ENCODE results near the gene GTSE1. TPM values are rescaled to one million over a fixed set of nuclear protein-coding genes. Genes with fewer than 3 reads are reported as not detected.

The GTSE1 gene
- total RNA-seq, 1 experiment from 2014 or later = 42.6 TPM

DNA sequence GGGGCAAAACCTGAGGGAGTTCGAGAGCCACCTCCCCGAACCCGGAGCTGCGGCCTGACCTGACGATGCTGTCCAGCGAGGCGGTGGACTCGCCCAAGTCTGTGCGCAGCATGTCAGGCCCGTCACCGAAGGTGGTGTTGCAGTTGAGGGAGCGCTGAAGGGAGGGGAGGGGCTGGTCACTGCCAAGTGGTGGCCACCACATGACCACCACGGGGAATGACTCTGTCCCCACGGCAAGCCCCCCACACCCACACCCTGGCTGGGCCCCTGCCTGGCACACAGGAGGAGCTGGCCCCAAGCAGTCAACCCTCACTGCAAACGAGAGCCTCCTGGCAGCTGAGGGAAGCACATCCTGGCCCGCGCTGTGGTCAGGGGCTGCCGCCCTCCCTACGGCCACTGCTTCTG lies 69.7 kb downstream of the GTSE1 start:
- Mint-ChIP-seq H3K9me3 (no peaks in the 10 kb centered on the region), H3K27ac (no peak overlapping the region), H3K27me3 (ENCODE audit: low read depth) (no peaks in the 10 kb centered on the region; the same call in 1 of the 2 replicates), H3K36me3 (ENCODE audit: insufficient read depth in 1 of 3, low read depth in 3 of 3) (peaks cover 3 to 16% (median 13%) of the 10 kb centered on the region in 3 experiments; a peak in 4 of 7 replicates), H3K4me3 (no peak overlapping the region), H3K4me1 (peaks cover 12% of the 10 kb centered on the region in 2 experiments)
- DNase-seq = no peak
- H3K79me2 ChIP-seq (ENCODE audit: insufficient read depth, low read length) = no peaks in the 10 kb centered on the region
- H2BK12ac ChIP-seq (ENCODE audit: insufficient read length, low read depth, low read length) = no peak overlapping the region
- no peak overlapping the region for H3K23ac ChIP-seq (ENCODE audit: insufficient read length, low read depth, low read length)
- no peaks in the 10 kb centered on the region for H3K79me1 ChIP-seq (ENCODE audit: insufficient read depth, low read depth, low read length, poor library complexity, severe bottlenecking)
- no peak overlapping the region for H2BK120ac ChIP-seq (ENCODE audit: low read depth, low read length, poor library complexity, severe bottlenecking)
- H4K8ac ChIP-seq (replicated peaks; ENCODE audit: insufficient read length, low read depth, low read length) = no peak overlapping the region
- H3K4ac ChIP-seq (ENCODE audit: low read depth, low read length) = no peak overlapping the region
- TF ChIP-seq, protein P1, sequence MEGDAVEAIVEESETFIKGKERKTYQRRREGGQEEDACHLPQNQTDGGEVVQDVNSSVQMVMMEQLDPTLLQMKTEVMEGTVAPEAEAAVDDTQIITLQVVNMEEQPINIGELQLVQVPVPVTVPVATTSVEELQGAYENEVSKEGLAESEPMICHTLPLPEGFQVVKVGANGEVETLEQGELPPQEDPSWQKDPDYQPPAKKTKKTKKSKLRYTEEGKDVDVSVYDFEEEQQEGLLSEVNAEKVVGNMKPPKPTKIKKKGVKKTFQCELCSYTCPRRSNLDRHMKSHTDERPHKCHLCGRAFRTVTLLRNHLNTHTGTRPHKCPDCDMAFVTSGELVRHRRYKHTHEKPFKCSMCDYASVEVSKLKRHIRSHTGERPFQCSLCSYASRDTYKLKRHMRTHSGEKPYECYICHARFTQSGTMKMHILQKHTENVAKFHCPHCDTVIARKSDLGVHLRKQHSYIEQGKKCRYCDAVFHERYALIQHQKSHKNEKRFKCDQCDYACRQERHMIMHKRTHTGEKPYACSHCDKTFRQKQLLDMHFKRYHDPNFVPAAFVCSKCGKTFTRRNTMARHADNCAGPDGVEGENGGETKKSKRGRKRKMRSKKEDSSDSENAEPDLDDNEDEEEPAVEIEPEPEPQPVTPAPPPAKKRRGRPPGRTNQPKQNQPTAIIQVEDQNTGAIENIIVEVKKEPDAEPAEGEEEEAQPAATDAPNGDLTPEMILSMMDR (conservative IDR thresholded peaks at IDR 0.05) = no peak
- no peaks in the 10 kb centered on the region; the same call in 1 of the 2 replicates for H3K4me1 ChIP-seq (ENCODE audit: insufficient read depth, low read length)
- no peaks in the 10 kb centered on the region for H3K9me3 ChIP-seq (ENCODE audit: control insufficient read depth, low read depth, low read length)
- no peak overlapping the region for H2AFZ ChIP-seq (ENCODE audit: low read length)
- no peak overlapping the region for H2BK5ac ChIP-seq (ENCODE audit: insufficient read length, low read length)
- no peak overlapping the region for H2BK15ac ChIP-seq (ENCODE audit: low read depth, low read length)
- H3K27me3 ChIP-seq (ENCODE audit: insufficient read depth, low read length) = no peaks in the 10 kb centered on the region
- H3K4me2 ChIP-seq (ENCODE audit: insufficient read depth, insufficient read length, low read length) = no peak overlapping the region
- H2AK5ac ChIP-seq (ENCODE audit: insufficient read length, low read length) = no peak overlapping the region
- H4K5ac ChIP-seq (ENCODE audit: insufficient read length, low read depth, low read length) = no peak overlapping the region
- H3K23me2 ChIP-seq (ENCODE audit: insufficient read length, low read depth, low read length, poor library complexity, severe bottlenecking) = no peaks in the 10 kb centered on the region
- no peak overlapping the region for H4K91ac ChIP-seq (ENCODE audit: insufficient read length, low read depth, low read length)
- no peak overlapping the region for H3T11ph ChIP-seq (ENCODE audit: low read length)
- H3K56ac ChIP-seq (ENCODE audit: insufficient read length, low read depth, low read length) = no peak overlapping the region
- no peaks in the 10 kb centered on the region for H4K20me1 ChIP-seq (ENCODE audit: control insufficient read depth, insufficient read depth, insufficient read length)
- no peak overlapping the region for H2BK20ac ChIP-seq (ENCODE audit: low read depth, low read length, poor library complexity, severe bottlenecking)
- no peak overlapping the region for H3K18ac ChIP-seq (ENCODE audit: insufficient read length, low read depth, low read length)
- no peak overlapping the region for H3K9ac ChIP-seq (ENCODE audit: extremely low read depth, insufficient read length, low read length)
- H3K14ac ChIP-seq (ENCODE audit: insufficient read depth, low read length) = no peak overlapping the region
- no peak overlapping the region for H3K27ac ChIP-seq (ENCODE audit: insufficient read length, low read depth, low read length)
- no CpG with 5 or more reads among the region's 19 CpGs for WGBS (ENCODE audit: extremely low coverage, insufficient read length, low lambda C conversion rate)

All from H9 (cell line).